ENCODE measurements around the gene TLK2.
"Not testable (repeated sequence)": the region's sequence is repeated elsewhere in the genome, so short reads cannot be mapped to it uniquely, and the experiment has no call there.

DNA sequence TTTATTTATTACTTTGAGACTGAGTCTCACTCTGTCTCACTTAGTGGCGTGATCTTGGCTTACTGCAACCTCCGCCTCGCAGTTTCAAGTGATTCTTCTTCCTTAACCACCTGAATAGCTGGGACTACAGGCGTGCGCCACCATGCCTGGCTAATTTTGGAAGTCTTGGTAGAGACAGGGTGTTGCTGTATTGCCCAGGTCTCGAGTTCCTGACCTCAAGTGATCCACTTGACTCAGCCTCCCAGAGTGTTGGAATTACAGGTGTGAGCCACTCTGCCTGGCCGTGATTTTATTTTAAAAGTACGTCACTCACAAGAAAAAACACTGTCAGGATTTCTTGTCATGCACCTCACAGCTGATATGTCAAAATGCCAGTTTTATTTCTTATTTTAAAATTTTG lies 26.2 kb downstream of the TLK2 start:
- TF ChIP-seq, protein P1, sequence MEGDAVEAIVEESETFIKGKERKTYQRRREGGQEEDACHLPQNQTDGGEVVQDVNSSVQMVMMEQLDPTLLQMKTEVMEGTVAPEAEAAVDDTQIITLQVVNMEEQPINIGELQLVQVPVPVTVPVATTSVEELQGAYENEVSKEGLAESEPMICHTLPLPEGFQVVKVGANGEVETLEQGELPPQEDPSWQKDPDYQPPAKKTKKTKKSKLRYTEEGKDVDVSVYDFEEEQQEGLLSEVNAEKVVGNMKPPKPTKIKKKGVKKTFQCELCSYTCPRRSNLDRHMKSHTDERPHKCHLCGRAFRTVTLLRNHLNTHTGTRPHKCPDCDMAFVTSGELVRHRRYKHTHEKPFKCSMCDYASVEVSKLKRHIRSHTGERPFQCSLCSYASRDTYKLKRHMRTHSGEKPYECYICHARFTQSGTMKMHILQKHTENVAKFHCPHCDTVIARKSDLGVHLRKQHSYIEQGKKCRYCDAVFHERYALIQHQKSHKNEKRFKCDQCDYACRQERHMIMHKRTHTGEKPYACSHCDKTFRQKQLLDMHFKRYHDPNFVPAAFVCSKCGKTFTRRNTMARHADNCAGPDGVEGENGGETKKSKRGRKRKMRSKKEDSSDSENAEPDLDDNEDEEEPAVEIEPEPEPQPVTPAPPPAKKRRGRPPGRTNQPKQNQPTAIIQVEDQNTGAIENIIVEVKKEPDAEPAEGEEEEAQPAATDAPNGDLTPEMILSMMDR (IDR thresholded peaks at IDR 0.05), result not testable (repeated sequence)
- not testable (repeated sequence) for TF ChIP-seq POLR2A (IDR thresholded peaks at IDR 0.05)

All from suprapubic skin (tissue), 3 donors.